Trophoblast cell (in vitro differentiated cells and primary cell): ENCODE results near the gene TAF11L13.
"Not testable (repeated sequence)": the region's sequence is repeated elsewhere in the genome, so short reads cannot be mapped to it uniquely, and the experiment has no call there.

Source experiments
- DNase-seq, 2 donors: peaks; one replicate each; pipeline ENCODE4 v3.0.0-alpha.2; 2016
- H2AFZ ChIP-seq: 2 replicates; pipeline ENCODE4 v1.6.1; 2013; ENCODE audit warnings: low read length, moderate library complexity, mild to moderate bottlenecking; ENCODE audit not compliant: insufficient read depth, poor library complexity
- H2AK5ac ChIP-seq: 2 replicates; pipeline ENCODE4 v1.6.1; 2013; ENCODE audit warnings: mild to moderate bottlenecking, low read length
- H2BK120ac ChIP-seq: 2 replicates; pipeline ENCODE4 v1.6.1; 2013; ENCODE audit warnings: low read length, mild to moderate bottlenecking, moderate library complexity; ENCODE audit not compliant: insufficient read depth, poor library complexity
- H2BK12ac ChIP-seq: 2 replicates; pipeline ENCODE4 v1.6.1; 2013; ENCODE audit warnings: mild to moderate bottlenecking, low read length, moderate library complexity
- H2BK5ac ChIP-seq: 2 replicates; pipeline ENCODE4 v1.6.1; 2013; ENCODE audit warnings: low read length, low read depth, moderate library complexity, mild to moderate bottlenecking; ENCODE audit not compliant: poor library complexity
- H3K14ac ChIP-seq: 2 replicates; pipeline ENCODE4 v1.6.1; 2013; ENCODE audit warnings: mild to moderate bottlenecking, low read length
- H3K18ac ChIP-seq: 2 replicates; pipeline ENCODE4 v1.6.1; 2013; ENCODE audit warnings: mild to moderate bottlenecking, low read length
- H3K23ac ChIP-seq: 2 replicates; pipeline ENCODE4 v1.6.1; 2013; ENCODE audit warnings: low read length
- H3K27ac ChIP-seq: 2 replicates; pipeline ENCODE4 v1.5.1; 2013; ENCODE audit warnings: low read depth, mild to moderate bottlenecking, inconsistent platforms, low read length, moderate library complexity
- H3K27me3 ChIP-seq: 2 replicates; pipeline ENCODE4 v1.6.1; 2013; ENCODE audit warnings: inconsistent platforms, mild to moderate bottlenecking, low read length, moderate library complexity; ENCODE audit not compliant: insufficient read depth
- H3K36me3 ChIP-seq, 2 experiments: 1 replicate in 1 of 2; 2 replicates in 1 of 2; pipeline ENCODE4 v1.6.1; 2013; ENCODE audit warnings: low read length in 2 of 2, mild to moderate bottlenecking in 2 of 2, moderate library complexity in 1 of 2; ENCODE audit not compliant: insufficient read depth in 2 of 2, control insufficient read depth in 1 of 2
- H3K4ac ChIP-seq: 2 replicates; pipeline ENCODE4 v1.6.1; 2013; ENCODE audit warnings: low read depth, mild to moderate bottlenecking, low read length, moderate library complexity
- H3K4me1 ChIP-seq, 2 experiments: 1 replicate in 1 of 2; 2 replicates in 1 of 2; pipeline ENCODE4 v1.6.1; 2013; ENCODE audit warnings: low read length in 2 of 2, mild to moderate bottlenecking in 2 of 2, moderate library complexity in 1 of 2; ENCODE audit not compliant: insufficient read depth in 2 of 2, control insufficient read depth in 1 of 2
- H3K4me2 ChIP-seq: 2 replicates; pipeline ENCODE4 v1.6.1; 2013; ENCODE audit warnings: inconsistent platforms, mild to moderate bottlenecking, low read length, moderate library complexity
- H3K4me3 ChIP-seq: 2 replicates; pipeline ENCODE4 v1.5.1; 2013; ENCODE audit warnings: mild to moderate bottlenecking, low read depth, low read length, inconsistent platforms
- H3K79me1 ChIP-seq: one replicate; pipeline ENCODE4 v1.6.1; 2013; ENCODE audit warnings: low read length
- H3K79me2 ChIP-seq: 2 replicates; pipeline ENCODE4 v1.6.1; 2013; ENCODE audit warnings: low read length, mild to moderate bottlenecking; ENCODE audit not compliant: control insufficient read depth, insufficient read depth, poor library complexity
- H3K9ac ChIP-seq: 2 replicates; pipeline ENCODE4 v1.6.1; 2013; ENCODE audit warnings: mild to moderate bottlenecking, low read length
- H3K9me3 ChIP-seq: 2 replicates; pipeline ENCODE4 v1.6.1; 2013; ENCODE audit warnings: low read depth, mild to moderate bottlenecking, control low read depth, inconsistent platforms, low read length; ENCODE audit not compliant: insufficient read depth
- H4K12ac ChIP-seq: 2 replicates; pipeline ENCODE4 v1.6.1; 2013; ENCODE audit warnings: low read depth, mild to moderate bottlenecking, low read length, moderate library complexity
- H4K8ac ChIP-seq: 2 replicates; pipeline ENCODE4 v1.6.1; 2013; ENCODE audit warnings: low read depth, mild to moderate bottlenecking, low read length, moderate library complexity
- H4K91ac ChIP-seq: one replicate; pipeline ENCODE4 v1.6.1; 2013; ENCODE audit warnings: low read depth, mild to moderate bottlenecking, low read length, moderate library complexity
- WGBS: extraction: QIAGEN DNeasy Blood & Tissue Kit; methylation state at CpG from one replicate; pipeline ENCODE4 v1.1.7; 2013; ENCODE audit warnings: missing lambda C conversion rate; ENCODE audit not compliant: insufficient read length, insufficient coverage; ENCODE audit errors: extremely low coverage; 5-methylcytosine and 5-hydroxymethylcytosine counted together

TAF11L13 gene

GRCh38 chr5:17610092-17610491 is 21.8 kb upstream of the TAF11L13 start, which contains the start of gene TAF11L12:
TSS of gene TAF11L12 (plus strand) at chr5:17610392.
- not testable (repeated sequence) for H2BK12ac ChIP-seq, H3K79me1 ChIP-seq, H2BK120ac ChIP-seq, H3K4me3 ChIP-seq, H3K18ac ChIP-seq, H3K27ac ChIP-seq, DNase-seq, H3K4me1 ChIP-seq, H3K9me3 ChIP-seq, H2AK5ac ChIP-seq, H4K8ac ChIP-seq, H3K79me2 ChIP-seq, H3K4ac ChIP-seq, H3K27me3 ChIP-seq, H2BK5ac ChIP-seq, H4K12ac ChIP-seq, H3K9ac ChIP-seq, H3K14ac ChIP-seq, H4K91ac ChIP-seq, H3K36me3 ChIP-seq, H3K4me2 ChIP-seq, H2AFZ ChIP-seq, H3K23ac ChIP-seq
- WGBS: no CpG with 5 or more reads among the region's 2 CpGs

GRCh38 chr5:17614872-17615605 is 16.8 kb upstream of the TAF11L13 start:
- Histone ChIP-seq H3K4me3 (no peak overlapping the region), H3K27ac (no peak overlapping the region), H3K9me3 (no peaks in the 10 kb centered on the region), H2BK120ac (no peak overlapping the region), H3K4me2 (no peak overlapping the region), H3K4ac (no peak overlapping the region), H3K4me1 (no peaks in the 10 kb centered on the region), H2BK12ac (no peak overlapping the region), H4K8ac (no peak overlapping the region), H3K18ac (no peak overlapping the region), H2AK5ac (no peak overlapping the region), H3K79me1 (no peaks in the 10 kb centered on the region), H2AFZ (no peak overlapping the region), H3K36me3 (no peaks in the 10 kb centered on the region), H3K23ac (no peak overlapping the region), H3K79me2 (no peaks in the 10 kb centered on the region), H3K14ac (no peak overlapping the region), H4K91ac (no peak overlapping the region), H3K9ac (no peak overlapping the region), H3K27me3 (no peaks in the 10 kb centered on the region), H2BK5ac (no peak overlapping the region), H4K12ac (no peak overlapping the region)
- WGBS: no CpG with 5 or more reads among the region's 17 CpGs
- DNase-seq: no peak

GRCh38 chr5:17619354-17619753 is 12.5 kb upstream of the TAF11L13 start:
- no peak for DNase-seq
- Histone ChIP-seq H3K18ac (no peak overlapping the region), H3K4me1 (no peaks in the 10 kb centered on the region), H2BK12ac (no peak overlapping the region), H4K8ac (no peak overlapping the region), H3K79me1 (no peaks in the 10 kb centered on the region), H2AFZ (no peak overlapping the region), H3K9ac (no peak overlapping the region), H3K27me3 (no peaks in the 10 kb centered on the region), H3K23ac (no peak overlapping the region), H3K79me2 (no peaks in the 10 kb centered on the region), H2AK5ac (no peak overlapping the region), H3K4me2 (no peak overlapping the region), H3K9me3 (no peaks in the 10 kb centered on the region), H3K14ac (no peak overlapping the region), H2BK5ac (no peak overlapping the region), H4K12ac (no peak overlapping the region), H2BK120ac (no peak overlapping the region), H3K27ac (no peak overlapping the region), H4K91ac (no peak overlapping the region), H3K4me3 (no peak overlapping the region), H3K36me3 (no peaks in the 10 kb centered on the region), H3K4ac (no peak overlapping the region)
- WGBS: no CpG with 5 or more reads among the region's 3 CpGs

DNA sequence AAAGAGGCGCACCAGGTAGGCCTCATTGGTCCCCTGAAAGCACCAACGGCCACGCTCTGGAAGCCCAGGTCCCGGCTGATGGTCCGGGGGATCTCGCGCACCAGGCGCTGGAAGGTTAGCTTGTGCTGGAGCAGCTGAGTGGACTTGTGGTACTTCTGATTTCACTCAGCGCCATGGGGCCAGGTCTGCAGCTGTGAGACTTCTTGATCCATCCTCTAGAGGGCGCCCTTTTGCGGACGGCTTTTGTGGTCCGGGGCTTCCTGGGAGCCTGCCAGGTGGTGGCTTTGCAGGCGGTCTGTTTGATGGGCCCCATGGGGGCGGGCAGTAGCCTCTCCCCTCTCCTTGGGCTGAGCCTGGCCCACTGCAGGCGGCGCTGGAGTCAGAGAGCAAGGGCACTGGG is 11.3 kb upstream of the TAF11L13 start:
- H3K4ac ChIP-seq: no peak overlapping the region
- WGBS: no CpG with 5 or more reads among the region's 17 CpGs

More for the DNA sequence above, 11.3 kb upstream of the TAF11L13 start:
- H2BK120ac ChIP-seq: no peak overlapping the region
- no peak for DNase-seq
- no peak overlapping the region for H3K23ac ChIP-seq
- H3K36me3 ChIP-seq: no peaks in the 10 kb centered on the region
- no peak overlapping the region for H2BK12ac ChIP-seq
- H3K14ac ChIP-seq: no peak overlapping the region
- no peak overlapping the region for H3K27ac ChIP-seq
- no peak overlapping the region for H4K8ac ChIP-seq
- H3K27me3 ChIP-seq: no peaks in the 10 kb centered on the region
- no peaks in the 10 kb centered on the region for H3K9me3 ChIP-seq
- H2BK5ac ChIP-seq: no peak overlapping the region
- no peak overlapping the region for H2AFZ ChIP-seq
- no peak overlapping the region for H3K4me2 ChIP-seq
- H3K4me1 ChIP-seq: no peaks in the 10 kb centered on the region
- H4K12ac ChIP-seq: no peak overlapping the region
- no peak overlapping the region for H3K9ac ChIP-seq
- H3K18ac ChIP-seq: no peak overlapping the region
- H3K79me2 ChIP-seq: no peaks in the 10 kb centered on the region
- H4K91ac ChIP-seq: no peak overlapping the region
- no peak overlapping the region for H3K4me3 ChIP-seq
- H3K79me1 ChIP-seq: no peaks in the 10 kb centered on the region
- H2AK5ac ChIP-seq: no peak overlapping the region
